WTC11 (cell line): Measurements from ENCODE around the gene GTF3C1. TPM values are rescaled to one million over a fixed set of nuclear protein-coding genes. Genes with fewer than 3 reads are reported as not detected.

Experiments used
- ATAC-seq: fragments of 200-7000 bp; cut with Tn5 transposase; 2 replicates; pipeline ENCODE4 v1.10.0; 2021; ENCODE audit warnings: mild to moderate bottlenecking, moderate library complexity
- CTCF ChIA-PET: fragments of 300-600 bp; sonication (Branson Sonifier 250); formaldehyde crosslinking; loops from one replicate; lab custom pipeline; 2021; ENCODE audit warnings: antibody characterized with exemption; lab: Charles Lee
- POLR2A ChIA-PET: fragments of 350-600 bp; sonication (Branson Sonifier 250); formaldehyde crosslinking; loops from one replicate; lab custom pipeline; 2021; ENCODE audit warnings: antibody characterized with exemption; lab: Charles Lee
- DNase-seq: peaks from one replicate; pipeline ENCODE4 v3.0.0; 2021; ENCODE audit warnings: low spot score
- H3K27ac Mint-ChIP-seq: 2 replicates; pipeline ENCODE4 v1.8.0; 2021; ENCODE audit warnings: mixed read lengths
- H3K27me3 Mint-ChIP-seq: 2 replicates; pipeline ENCODE4 v1.8.0; 2021; ENCODE audit warnings: low read depth, mild to moderate bottlenecking, moderate library complexity, mixed read lengths
- H3K36me3 Mint-ChIP-seq: 2 replicates; pipeline ENCODE4 v1.8.0; 2021; ENCODE audit warnings: mixed read lengths
- H3K4me1 Mint-ChIP-seq: 2 replicates; pipeline ENCODE4 v1.8.0; 2022; ENCODE audit warnings: mixed read lengths
- H3K4me3 Mint-ChIP-seq: 2 replicates; pipeline ENCODE4 v1.8.0; 2021; ENCODE audit warnings: mild to moderate bottlenecking, moderate library complexity, mixed read lengths
- H3K9me3 Mint-ChIP-seq: 2 replicates; pipeline ENCODE4 v1.8.0; 2021; ENCODE audit warnings: mixed read lengths
- EMX1 ChIP-seq: fragments of 250-450 bp; sonication (Bioruptor Pico); IDR thresholded peaks from 2 replicates; pipeline ENCODE4 v1.8.0; 2021; ENCODE audit warnings: mild to moderate bottlenecking
- ETV6 ChIP-seq: sonication (generic); formaldehyde crosslinking; IDR thresholded peaks from 2 replicates; pipeline ENCODE4 v1.8.1; 2022; ENCODE audit warnings: mild to moderate bottlenecking, missing genetic modification reagents
- GABPB1 ChIP-seq: sonication (generic); formaldehyde crosslinking; IDR thresholded peaks from 2 replicates; pipeline ENCODE4 v1.8.1; 2023; ENCODE audit warnings: mild to moderate bottlenecking, missing genetic modification reagents
- GRHL2 ChIP-seq: fragments of 250-450 bp; sonication (Bioruptor Pico); IDR thresholded peaks from 2 replicates; pipeline ENCODE4 v1.8.0; 2022; ENCODE audit warnings: mild to moderate bottlenecking, moderate library complexity; ENCODE audit not compliant: insufficient replicate concordance, severe bottlenecking
- JUN ChIP-seq: sonication (generic); formaldehyde crosslinking; IDR thresholded peaks from 2 replicates; pipeline ENCODE4 v1.8.0; 2023; ENCODE audit warnings: mild to moderate bottlenecking, missing genetic modification reagents
- KAT7 ChIP-seq: sonication (generic); formaldehyde crosslinking; IDR thresholded peaks from 2 replicates; pipeline ENCODE4 v1.8.1; 2023; ENCODE audit warnings: missing genetic modification reagents, mild to moderate bottlenecking, borderline replicate concordance
- NFATC4 ChIP-seq: fragments of 250-450 bp; sonication (Bioruptor Pico); IDR thresholded peaks from 2 replicates; pipeline ENCODE4 v1.9.0; 2021; ENCODE audit warnings: mild to moderate bottlenecking
- NFYB ChIP-seq: sonication (generic); formaldehyde crosslinking; conservative IDR thresholded peaks from 2 replicates; pipeline ENCODE4 v1.8.0; 2022; ENCODE audit warnings: low read depth, missing genetic modification reagents
- TEAD1 ChIP-seq: sonication (generic); formaldehyde crosslinking; IDR thresholded peaks from 2 replicates; pipeline ENCODE4 v1.8.0; 2022; ENCODE audit warnings: mild to moderate bottlenecking, missing genetic modification reagents
- TEAD4 ChIP-seq: sonication (generic); formaldehyde crosslinking; IDR thresholded peaks from 2 replicates; pipeline ENCODE4 v1.8.0; 2022; ENCODE audit warnings: mild to moderate bottlenecking, missing genetic modification reagents
- ZNF121 ChIP-seq: sonication (generic); formaldehyde crosslinking; IDR thresholded peaks from 2 replicates; pipeline ENCODE4 v1.8.0; 2023; ENCODE audit warnings: missing genetic modification reagents
- ZNF263 ChIP-seq: sonication (generic); formaldehyde crosslinking; IDR thresholded peaks from 2 replicates; pipeline ENCODE4 v1.8.1; 2022; ENCODE audit warnings: low read depth, mild to moderate bottlenecking, moderate library complexity, missing genetic modification reagents
- ZNF396 ChIP-seq: fragments of 250-450 bp; sonication (Bioruptor Pico); IDR thresholded peaks from 2 replicates; pipeline ENCODE4 v1.8.0; 2021; ENCODE audit warnings: mild to moderate bottlenecking, moderate library complexity, borderline replicate concordance
- total RNA-seq: library from RNA; stranded (reverse); gene quantifications from 3 replicates; pipeline ENCODE4 v1.2.3, GENCODE V29; 2021
- TF ChIP-seq, protein P1 (sequence below): sonication (generic); formaldehyde crosslinking; IDR thresholded peaks from 2 replicates; pipeline ENCODE4 v1.8.1; 2022; ENCODE audit warnings: low read depth, mild to moderate bottlenecking, moderate library complexity, missing genetic modification reagents, borderline replicate concordance
- TF ChIP-seq, protein P2 (sequence below): sonication (generic); formaldehyde crosslinking; conservative IDR thresholded peaks from 2 replicates; pipeline ENCODE4 v1.8.1; 2022; ENCODE audit warnings: mild to moderate bottlenecking, missing genetic modification reagents
- TF ChIP-seq, protein P3 (sequence below): fragments of 250-450 bp; sonication (Bioruptor Pico); IDR thresholded peaks from 2 replicates; pipeline ENCODE4 v2.1.2; 2022; ENCODE audit warnings: mild to moderate bottlenecking, moderate library complexity
- TF ChIP-seq, protein P4 (sequence below): sonication (generic); formaldehyde crosslinking; IDR thresholded peaks from 2 replicates; pipeline ENCODE4 v1.8.1; 2022; ENCODE audit warnings: missing genetic modification reagents, borderline replicate concordance
- TF ChIP-seq, protein P5 (sequence below): sonication (generic); formaldehyde crosslinking; conservative IDR thresholded peaks from 2 replicates; pipeline ENCODE4 v1.8.1; 2023; ENCODE audit warnings: mild to moderate bottlenecking, low read depth, missing genetic modification reagents, moderate library complexity
- TF ChIP-seq, protein P6 (sequence below): fragments of 250-450 bp; sonication (Bioruptor Pico); conservative IDR thresholded peaks from 2 replicates; pipeline ENCODE4 v1.9.0; 2021; ENCODE audit warnings: mild to moderate bottlenecking
- TF ChIP-seq, protein P7 (sequence below): sonication (generic); formaldehyde crosslinking; IDR thresholded peaks from 2 replicates; pipeline ENCODE4 v1.8.1; 2022; ENCODE audit warnings: mild to moderate bottlenecking, missing genetic modification reagents, moderate library complexity, borderline replicate concordance

The GTF3C1 gene
- total RNA-seq, 1 experiment from 2014 or later: 146 TPM

DNA sequence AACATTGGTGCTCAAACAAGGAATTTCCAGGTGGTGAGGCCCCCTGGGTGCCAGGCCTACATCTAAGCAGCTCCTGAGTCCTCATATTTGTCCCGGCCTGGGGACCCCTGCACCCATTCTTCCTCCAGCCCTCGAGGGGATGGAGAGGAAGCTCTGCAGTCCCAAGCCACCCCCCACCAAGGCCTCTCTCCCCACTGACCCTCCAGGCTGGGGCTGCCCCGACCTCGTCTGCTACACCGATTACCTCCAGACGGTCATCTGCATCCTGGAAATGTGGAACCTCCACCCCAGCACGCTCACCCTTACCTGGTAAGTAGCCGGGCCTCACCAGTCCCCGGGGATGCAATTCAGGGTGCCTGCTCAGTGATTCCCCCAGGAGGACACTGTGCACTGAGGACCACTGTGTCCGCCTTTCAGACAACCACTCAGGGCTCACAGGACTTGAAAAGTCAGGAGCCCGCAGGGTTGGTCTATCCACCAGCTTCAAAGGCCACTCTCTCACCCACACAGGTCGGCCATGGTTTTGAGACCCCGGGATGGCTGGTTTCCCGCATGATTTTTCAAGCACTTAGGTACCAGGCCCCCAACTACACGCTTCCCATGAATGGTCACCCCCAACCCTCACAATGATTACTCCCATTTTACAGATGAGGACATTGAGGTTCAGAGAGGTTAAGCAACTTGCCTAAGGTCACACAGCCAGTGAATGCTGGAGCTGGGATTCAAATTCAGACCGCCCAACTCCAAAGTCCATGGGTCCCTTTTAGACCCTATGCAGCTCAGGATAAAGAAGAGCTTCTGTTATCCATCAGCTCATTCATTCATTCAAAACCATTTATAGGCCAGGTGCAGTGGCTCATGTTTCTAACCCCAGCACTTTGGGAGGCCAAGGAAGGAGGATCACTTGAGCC lies 115.3 kb downstream of the GTF3C1 start:
- CTCF ChIA-PET: interaction anchor here (1.5 kb wide), 1 partner anchor 255 kb away, joined by 5 read pairs; no protein-coding TSS in a partner anchor
- no peak for DNase-seq
- H3K4me1 Mint-ChIP-seq: peaks cover 3% of the 10 kb centered on the region
- H3K27ac Mint-ChIP-seq: no peak overlapping the region
- no peak for ATAC-seq
- TF ChIP-seq ETV6 (CRISPR knock-in tag) (no peak), TEAD1 (CRISPR knock-in tag) (no peak), ZNF263 (CRISPR knock-in tag) (no peak), GABPB1 (CRISPR knock-in tag) (no peak), NFYB (CRISPR knock-in tag) (no peak), TEAD4 (CRISPR knock-in tag) (no peak), GRHL2 (CRISPR knock-in tag) (no peak), NFATC4 (CRISPR knock-in tag) (no peak), EMX1 (no peak), ZNF121 (CRISPR knock-in tag) (no peak), KAT7 (no peak)
- TF ChIP-seq, protein P1, sequence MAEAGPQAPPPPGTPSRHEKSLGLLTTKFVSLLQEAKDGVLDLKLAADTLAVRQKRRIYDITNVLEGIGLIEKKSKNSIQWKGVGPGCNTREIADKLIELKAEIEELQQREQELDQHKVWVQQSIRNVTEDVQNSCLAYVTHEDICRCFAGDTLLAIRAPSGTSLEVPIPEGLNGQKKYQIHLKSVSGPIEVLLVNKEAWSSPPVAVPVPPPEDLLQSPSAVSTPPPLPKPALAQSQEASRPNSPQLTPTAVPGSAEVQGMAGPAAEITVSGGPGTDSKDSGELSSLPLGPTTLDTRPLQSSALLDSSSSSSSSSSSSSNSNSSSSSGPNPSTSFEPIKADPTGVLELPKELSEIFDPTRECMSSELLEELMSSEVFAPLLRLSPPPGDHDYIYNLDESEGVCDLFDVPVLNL (CRISPR knock-in tag): no peak
- TF ChIP-seq, protein P2, sequence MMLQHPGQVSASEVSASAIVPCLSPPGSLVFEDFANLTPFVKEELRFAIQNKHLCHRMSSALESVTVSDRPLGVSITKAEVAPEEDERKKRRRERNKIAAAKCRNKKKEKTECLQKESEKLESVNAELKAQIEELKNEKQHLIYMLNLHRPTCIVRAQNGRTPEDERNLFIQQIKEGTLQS: no peak
- TF ChIP-seq, protein P3, sequence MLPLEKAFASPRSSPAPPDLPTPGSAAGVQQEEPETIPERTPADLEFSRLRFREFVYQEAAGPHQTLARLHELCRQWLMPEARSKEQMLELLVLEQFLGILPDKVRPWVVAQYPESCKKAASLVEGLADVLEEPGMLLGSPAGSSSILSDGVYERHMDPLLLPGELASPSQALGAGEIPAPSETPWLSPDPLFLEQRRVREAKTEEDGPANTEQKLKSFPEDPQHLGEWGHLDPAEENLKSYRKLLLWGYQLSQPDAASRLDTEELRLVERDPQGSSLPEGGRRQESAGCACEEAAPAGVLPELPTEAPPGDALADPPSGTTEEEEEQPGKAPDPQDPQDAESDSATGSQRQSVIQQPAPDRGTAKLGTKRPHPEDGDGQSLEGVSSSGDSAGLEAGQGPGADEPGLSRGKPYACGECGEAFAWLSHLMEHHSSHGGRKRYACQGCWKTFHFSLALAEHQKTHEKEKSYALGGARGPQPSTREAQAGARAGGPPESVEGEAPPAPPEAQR: no peak
- TF ChIP-seq, protein P4, sequence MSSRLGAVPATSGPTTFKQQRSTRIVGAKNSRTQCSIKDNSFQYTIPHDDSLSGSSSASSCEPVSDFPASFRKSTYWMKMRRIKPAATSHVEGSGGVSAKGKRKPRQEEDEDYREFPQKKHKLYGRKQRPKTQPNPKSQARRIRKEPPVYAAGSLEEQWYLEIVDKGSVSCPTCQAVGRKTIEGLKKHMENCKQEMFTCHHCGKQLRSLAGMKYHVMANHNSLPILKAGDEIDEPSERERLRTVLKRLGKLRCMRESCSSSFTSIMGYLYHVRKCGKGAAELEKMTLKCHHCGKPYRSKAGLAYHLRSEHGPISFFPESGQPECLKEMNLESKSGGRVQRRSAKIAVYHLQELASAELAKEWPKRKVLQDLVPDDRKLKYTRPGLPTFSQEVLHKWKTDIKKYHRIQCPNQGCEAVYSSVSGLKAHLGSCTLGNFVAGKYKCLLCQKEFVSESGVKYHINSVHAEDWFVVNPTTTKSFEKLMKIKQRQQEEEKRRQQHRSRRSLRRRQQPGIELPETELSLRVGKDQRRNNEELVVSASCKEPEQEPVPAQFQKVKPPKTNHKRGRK (CRISPR knock-in tag): no peak
- TF ChIP-seq, protein P5, sequence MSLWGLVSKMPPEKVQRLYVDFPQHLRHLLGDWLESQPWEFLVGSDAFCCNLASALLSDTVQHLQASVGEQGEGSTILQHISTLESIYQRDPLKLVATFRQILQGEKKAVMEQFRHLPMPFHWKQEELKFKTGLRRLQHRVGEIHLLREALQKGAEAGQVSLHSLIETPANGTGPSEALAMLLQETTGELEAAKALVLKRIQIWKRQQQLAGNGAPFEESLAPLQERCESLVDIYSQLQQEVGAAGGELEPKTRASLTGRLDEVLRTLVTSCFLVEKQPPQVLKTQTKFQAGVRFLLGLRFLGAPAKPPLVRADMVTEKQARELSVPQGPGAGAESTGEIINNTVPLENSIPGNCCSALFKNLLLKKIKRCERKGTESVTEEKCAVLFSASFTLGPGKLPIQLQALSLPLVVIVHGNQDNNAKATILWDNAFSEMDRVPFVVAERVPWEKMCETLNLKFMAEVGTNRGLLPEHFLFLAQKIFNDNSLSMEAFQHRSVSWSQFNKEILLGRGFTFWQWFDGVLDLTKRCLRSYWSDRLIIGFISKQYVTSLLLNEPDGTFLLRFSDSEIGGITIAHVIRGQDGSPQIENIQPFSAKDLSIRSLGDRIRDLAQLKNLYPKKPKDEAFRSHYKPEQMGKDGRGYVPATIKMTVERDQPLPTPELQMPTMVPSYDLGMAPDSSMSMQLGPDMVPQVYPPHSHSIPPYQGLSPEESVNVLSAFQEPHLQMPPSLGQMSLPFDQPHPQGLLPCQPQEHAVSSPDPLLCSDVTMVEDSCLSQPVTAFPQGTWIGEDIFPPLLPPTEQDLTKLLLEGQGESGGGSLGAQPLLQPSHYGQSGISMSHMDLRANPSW (CRISPR knock-in tag): no peak
- TF ChIP-seq, all 79 proteins: peak for 0
- Mint-ChIP-seq H3K36me3 (no peaks in the 10 kb centered on the region), H3K4me3 (no peak overlapping the region), H3K27me3 (no peaks in the 10 kb centered on the region), H3K9me3 (no peaks in the 10 kb centered on the region)
- POLR2A ChIA-PET: no interaction called here

DNA sequence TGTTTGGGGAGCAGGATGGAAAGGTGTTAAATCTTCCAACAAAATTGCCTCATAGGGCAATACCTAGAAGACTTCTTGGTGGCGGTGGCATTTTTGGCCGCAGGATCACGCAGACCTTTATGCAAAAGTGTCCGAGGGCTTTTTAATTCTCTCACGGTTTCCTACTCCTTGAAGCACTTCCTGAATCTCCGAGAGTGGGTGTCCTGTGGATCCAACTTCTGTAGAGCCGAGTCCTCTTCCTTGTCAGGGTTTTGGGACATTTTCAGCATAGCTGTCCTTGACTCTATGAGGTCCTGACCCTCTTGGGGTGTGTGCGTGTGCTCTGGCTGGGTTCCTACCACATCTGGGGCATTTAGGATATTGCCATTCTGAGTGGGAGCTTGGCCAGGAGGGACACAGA lies 116.1 kb downstream of the GTF3C1 start:
- ATAC-seq (no peak), DNase-seq (no peak)
- Mint-ChIP-seq H3K27ac (no peak overlapping the region), H3K9me3 (no peaks in the 10 kb centered on the region), H3K4me3 (no peak overlapping the region), H3K36me3 (no peaks in the 10 kb centered on the region), H3K27me3 (no peaks in the 10 kb centered on the region; the same call in 1 of the 2 replicates), H3K4me1 (no peaks in the 10 kb centered on the region)
- CTCF ChIA-PET: interaction anchor here (1.5 kb wide), 1 partner anchor 254 kb away, joined by 5 read pairs; no protein-coding TSS in a partner anchor
- POLR2A ChIA-PET: no interaction called here
- TF ChIP-seq, protein P4 (CRISPR knock-in tag): no peak
- TF ChIP-seq, protein P6, sequence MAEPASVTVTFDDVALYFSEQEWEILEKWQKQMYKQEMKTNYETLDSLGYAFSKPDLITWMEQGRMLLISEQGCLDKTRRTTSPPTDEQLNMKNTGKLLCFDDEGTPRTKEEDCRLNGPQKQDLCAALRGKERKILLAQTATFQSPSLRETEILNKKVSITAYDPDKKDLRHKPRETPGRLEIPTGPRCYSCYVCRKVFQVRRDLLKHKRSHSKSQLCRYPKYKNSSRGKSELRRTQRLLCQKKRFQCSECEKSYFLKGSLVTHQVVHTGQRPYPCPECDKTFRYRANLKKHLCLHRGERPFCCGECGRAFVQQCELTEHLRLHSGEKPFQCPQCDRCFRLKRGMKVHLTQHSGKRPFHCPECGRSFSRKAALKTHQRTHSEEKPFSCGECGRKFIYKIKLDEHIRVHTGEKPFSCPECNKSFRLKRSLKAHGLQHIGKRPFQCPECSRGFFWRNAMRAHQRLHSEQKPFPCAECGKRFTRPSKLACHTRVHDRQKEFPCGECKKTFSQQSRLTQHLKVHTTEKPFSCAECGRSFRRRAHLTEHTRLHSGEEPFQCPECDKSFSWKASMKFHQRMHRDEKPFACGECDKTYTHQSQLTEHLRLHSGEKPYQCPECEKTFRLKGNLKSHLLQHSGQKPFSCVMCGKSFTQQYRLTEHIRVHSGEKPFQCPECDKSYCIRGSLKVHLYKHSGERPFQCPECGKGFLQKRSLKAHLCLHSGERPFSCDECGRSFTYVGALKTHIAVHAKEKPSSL (CRISPR knock-in tag): no peak
- TF ChIP-seq, protein P2: no peak
- TF ChIP-seq, protein P7, sequence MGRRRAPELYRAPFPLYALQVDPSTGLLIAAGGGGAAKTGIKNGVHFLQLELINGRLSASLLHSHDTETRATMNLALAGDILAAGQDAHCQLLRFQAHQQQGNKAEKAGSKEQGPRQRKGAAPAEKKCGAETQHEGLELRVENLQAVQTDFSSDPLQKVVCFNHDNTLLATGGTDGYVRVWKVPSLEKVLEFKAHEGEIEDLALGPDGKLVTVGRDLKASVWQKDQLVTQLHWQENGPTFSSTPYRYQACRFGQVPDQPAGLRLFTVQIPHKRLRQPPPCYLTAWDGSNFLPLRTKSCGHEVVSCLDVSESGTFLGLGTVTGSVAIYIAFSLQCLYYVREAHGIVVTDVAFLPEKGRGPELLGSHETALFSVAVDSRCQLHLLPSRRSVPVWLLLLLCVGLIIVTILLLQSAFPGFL: no peak
- no peak for TF ChIP-seq ZNF396
- no peak for TF ChIP-seq JUN
- TF ChIP-seq NFATC4 (CRISPR knock-in tag): no peak
